ENCODE results near the gene CCL4. TPM values are rescaled to one million over a fixed set of nuclear protein-coding genes. Genes with fewer than 3 reads are reported as not detected.
A peak's percentile ranks its signal among the peaks of the same experiment; 100 is the strongest.
"Not testable (repeated sequence)": the region's sequence is repeated elsewhere in the genome, so short reads cannot be mapped to it uniquely, and the experiment has no call there.

CCL4 gene
- 10 to 100 TPM in 3 of 6 donors, 1 to 10 TPM in 2, under 1 TPM in 1; 0.79 to 43.5 (median 19.5) TPM for polyA plus RNA-seq (ENCODE audit: low read depth in 6 of 6)

GRCh38 chr17:36103401-36103975 is at the start of gene CCL4:
Gene CCL4 (plus strand): TSS chr17:36103827. CDS start chr17:36103906, 79 bp downstream.
- peak; percentile 72 for DNase-seq
- not testable (repeated sequence) for H3K36me3 Mint-ChIP-seq, H3K27me3 Mint-ChIP-seq

GRCh38 chr17:36055171-36055570 is 48.5 kb upstream of the CCL4 start:
- no peak for ATAC-seq (ENCODE audit: low read depth in 2 of 2)

More at GRCh38 chr17:36103401-36103975, at the start of gene CCL4:
- H3K4me1 Mint-ChIP-seq = peaks cover 56 to 77% (median 71%) of the 10 kb centered on the region in 3 donors
- H3K27ac Mint-ChIP-seq = peak within 1 kb of the TSS; percentile 73 to 97 (median 94)
- not testable (repeated sequence) for H3K9me3 Mint-ChIP-seq
- ATAC-seq (ENCODE audit: low read depth in 2 of 2) = peak; percentile 96
- peak within 1 kb of the TSS; percentile 68 to 97 (median 90) for H3K4me3 Mint-ChIP-seq

GRCh38 chr17:36055921-36056520 is 47.6 kb upstream of the CCL4 start:
- ATAC-seq (ENCODE audit: low read depth in 2 of 2) = no peak
- Mint-ChIP-seq H3K27me3 (peaks cover 0 to 10% (median 8%) of the 10 kb centered on the region in 3 donors), H3K27ac (no peak overlapping the region), H3K36me3 (peaks cover 5 to 6% of the 10 kb centered on the region in 2 donors), H3K4me1 (peaks cover 0 to 12% (median 8%) of the 10 kb centered on the region in 3 donors), H3K4me3 (no peak overlapping the region), H3K9me3 (peaks cover 0 to 19% (median 13%) of the 10 kb centered on the region in 7 donors)
- no peak for DNase-seq

More at GRCh38 chr17:36055171-36055570, 48.5 kb upstream of the CCL4 start:
- peaks cover 0 to 12% (median 8%) of the 10 kb centered on the region in 3 donors for H3K4me1 Mint-ChIP-seq
- peaks cover 6 to 10% of the 10 kb centered on the region in 2 donors for H3K36me3 Mint-ChIP-seq
- no peak overlapping the region for H3K4me3 Mint-ChIP-seq
- no peak for DNase-seq
- H3K27ac Mint-ChIP-seq = no peak overlapping the region
- H3K9me3 Mint-ChIP-seq = peaks cover under 1 to 24% (median 18%) of the 10 kb centered on the region in 7 donors
- peaks cover 1 to 10% (median 9%) of the 10 kb centered on the region in 3 donors for H3K27me3 Mint-ChIP-seq

- Mint-ChIP-seq H3K4me3 (no peak overlapping the region), H3K4me1 (peaks cover 0 to 12% (median 8%) of the 10 kb centered on the region in 3 donors), H3K36me3 (no peaks in the 10 kb centered on the region), H3K27ac (peak overlapping the region in 1 of 6 donors; percentile 47), H3K27me3 (peaks cover 0 to 10% (median 0%) of the 10 kb centered on the region in 3 donors), H3K9me3 (no peaks in the 10 kb centered on the region)
- DNase-seq = no peak
- ATAC-seq (ENCODE audit: low read depth in 2 of 2) = no peak
Measured at GRCh38 chr17:36057911-36058310, 45.7 kb upstream of the CCL4 start.

- peaks cover 4 to 11% (median 8%) of the 10 kb centered on the region in 3 donors for H3K4me1 Mint-ChIP-seq
- H3K27me3 Mint-ChIP-seq = peaks cover 0 to 10% (median 0%) of the 10 kb centered on the region in 3 donors
- no peak for ATAC-seq (ENCODE audit: low read depth in 2 of 2)
- no peak for DNase-seq
- H3K27ac Mint-ChIP-seq = no peak overlapping the region
- H3K36me3 Mint-ChIP-seq = no peaks in the 10 kb centered on the region
- peaks cover 0 to 2% (median 0%) of the 10 kb centered on the region in 7 donors for H3K9me3 Mint-ChIP-seq
- H3K4me3 Mint-ChIP-seq = no peak overlapping the region
Measured at GRCh38 chr17:36059406-36059805, 44.2 kb upstream of the CCL4 start.

- peaks cover 8 to 20% (median 14%) of the 10 kb centered on the region in 3 donors for H3K4me1 Mint-ChIP-seq
- DNase-seq (no peak), ATAC-seq (ENCODE audit: low read depth in 2 of 2) (no peak)
- H3K27me3 Mint-ChIP-seq = peaks cover 0 to 10% (median 0%) of the 10 kb centered on the region in 3 donors
- H3K4me3 Mint-ChIP-seq = no peak overlapping the region
- H3K36me3 Mint-ChIP-seq = no peaks in the 10 kb centered on the region
- H3K9me3 Mint-ChIP-seq = peaks cover 0 to 3% (median 0%) of the 10 kb centered on the region in 7 donors
- H3K27ac Mint-ChIP-seq = no peak overlapping the region
Measured at GRCh38 chr17:36060816-36061215, 42.8 kb upstream of the CCL4 start.

GRCh38 chr17:36063786-36064541 is 39.7 kb upstream of the CCL4 start, which contains the start of gene CCL18:
Gene CCL18 (plus strand): TSS chr17:36064272. CDS start chr17:36064343, 71 bp downstream.
- Mint-ChIP-seq H3K9me3 (peaks cover 0 to 5% (median 0%) of the 10 kb centered on the region in 7 donors), H3K27me3 (peaks cover 0 to 5% (median 0%) of the 10 kb centered on the region in 3 donors), H3K4me1 (peaks cover 13 to 19% (median 15%) of the 10 kb centered on the region in 3 donors), H3K27ac (peak within 1 kb of the TSS in 2 of 6 donors; percentile 60 to 88), H3K36me3 (peaks cover 0 to 6% of the 10 kb centered on the region in 2 donors), H3K4me3 (peak within 1 kb of the TSS in 1 of 8 donors; percentile 38)
- ATAC-seq (ENCODE audit: low read depth in 2 of 2) = no peak
- no peak for DNase-seq

- H3K36me3 Mint-ChIP-seq = peaks cover 0 to 6% of the 10 kb centered on the region in 2 donors
- H3K27me3 Mint-ChIP-seq = no peaks in the 10 kb centered on the region
- no peak overlapping the region for H3K27ac Mint-ChIP-seq
- DNase-seq (no peak), ATAC-seq (ENCODE audit: low read depth in 2 of 2) (no peak)
- no peak overlapping the region for H3K4me3 Mint-ChIP-seq
- peaks cover 13 to 26% (median 15%) of the 10 kb centered on the region in 3 donors for H3K4me1 Mint-ChIP-seq
- H3K9me3 Mint-ChIP-seq = peaks cover 0 to 5% (median 0%) of the 10 kb centered on the region in 7 donors
Measured at GRCh38 chr17:36066365-36066985, 37.2 kb upstream of the CCL4 start.

GRCh38 chr17:36068524-36068923 is 35.1 kb upstream of the CCL4 start:
- ATAC-seq (ENCODE audit: low read depth in 2 of 2) (no peak), DNase-seq (no peak)
- H3K27me3 Mint-ChIP-seq = no peaks in the 10 kb centered on the region
- peaks cover 0 to 6% of the 10 kb centered on the region in 2 donors for H3K36me3 Mint-ChIP-seq
- peaks cover 15 to 33% (median 21%) of the 10 kb centered on the region in 3 donors for H3K4me1 Mint-ChIP-seq
- no peak overlapping the region for H3K27ac Mint-ChIP-seq
- no peak overlapping the region for H3K4me3 Mint-ChIP-seq
- peaks cover 0 to 5% (median 0%) of the 10 kb centered on the region in 7 donors for H3K9me3 Mint-ChIP-seq

GRCh38 chr17:36069136-36069535 is 34.5 kb upstream of the CCL4 start:
- DNase-seq (no peak), ATAC-seq (ENCODE audit: low read depth in 2 of 2) (no peak)
- Mint-ChIP-seq H3K4me1 (peaks cover 14 to 32% (median 21%) of the 10 kb centered on the region in 3 donors), H3K36me3 (peaks cover 0 to 6% of the 10 kb centered on the region in 2 donors), H3K4me3 (no peak overlapping the region), H3K27ac (no peak overlapping the region), H3K9me3 (peaks cover 0 to 5% (median 0%) of the 10 kb centered on the region in 7 donors), H3K27me3 (no peaks in the 10 kb centered on the region)

- Mint-ChIP-seq H3K9me3 (peaks cover 0 to 5% (median 0%) of the 10 kb centered on the region in 7 donors), H3K4me3 (no peak overlapping the region), H3K36me3 (peaks cover 0 to 6% of the 10 kb centered on the region in 2 donors), H3K27me3 (no peaks in the 10 kb centered on the region), H3K4me1 (peaks cover 11 to 28% (median 19%) of the 10 kb centered on the region in 3 donors), H3K27ac (peak overlapping the region in 1 of 6 donors; percentile 12)
- DNase-seq (no peak), ATAC-seq (ENCODE audit: low read depth in 2 of 2) (no peak)
Measured at GRCh38 chr17:36070427-36070826, 33.2 kb upstream of the CCL4 start.

- Mint-ChIP-seq H3K36me3 (no peaks in the 10 kb centered on the region), H3K4me3 (no peak overlapping the region), H3K9me3 (peaks cover 0 to 2% (median 0%) of the 10 kb centered on the region in 7 donors), H3K27ac (no peak overlapping the region), H3K27me3 (no peaks in the 10 kb centered on the region), H3K4me1 (peaks cover 4 to 19% (median 11%) of the 10 kb centered on the region in 3 donors)
- ATAC-seq (ENCODE audit: low read depth in 2 of 2) (no peak), DNase-seq (no peak)
Measured at GRCh38 chr17:36071751-36072150, 31.9 kb upstream of the CCL4 start.
